RWPE1 (cell line): ENCODE results near the gene BCL2L2.

Experiments
- CTCF ChIA-PET: fragments of 350-600 bp; sonication (Branson Sonifier 250); formaldehyde crosslinking; extraction: SDS; loops from one replicate; lab custom pipeline; 2021; lab: Yijun Ruan, JAX
- POLR2A ChIA-PET: fragments of 400-600 bp; formaldehyde crosslinking; extraction: SDS; loops from one replicate; lab custom pipeline; 2020; ENCODE audit warnings: antibody characterized with exemption; ENCODE audit not compliant: low non-redundant PET; lab: Yijun Ruan, JAX
- DNase-seq: peaks from one replicate; pipeline ENCODE4 v3.0.0; 2012; ENCODE audit warnings: low spot score
- H3K27ac ChIP-seq: fragments of 450-650 bp; 2 replicates; pipeline ENCODE4 v1.5.1; 2017
- TF ChIP-seq, protein P1 (sequence below): fragments of 450-650 bp; conservative IDR thresholded peaks from 2 replicates; pipeline ENCODE4 v1.5.1; 2017; ENCODE audit warnings: low read depth, mild to moderate bottlenecking

BCL2L2 gene

GRCh38 chr14:23281247-23281646 lies 25.4 kb upstream of the BCL2L2 start:
- no peak overlapping the region for H3K27ac ChIP-seq
- no peak for DNase-seq
- CTCF ChIA-PET, result no interaction called here
- TF ChIP-seq, protein P1, sequence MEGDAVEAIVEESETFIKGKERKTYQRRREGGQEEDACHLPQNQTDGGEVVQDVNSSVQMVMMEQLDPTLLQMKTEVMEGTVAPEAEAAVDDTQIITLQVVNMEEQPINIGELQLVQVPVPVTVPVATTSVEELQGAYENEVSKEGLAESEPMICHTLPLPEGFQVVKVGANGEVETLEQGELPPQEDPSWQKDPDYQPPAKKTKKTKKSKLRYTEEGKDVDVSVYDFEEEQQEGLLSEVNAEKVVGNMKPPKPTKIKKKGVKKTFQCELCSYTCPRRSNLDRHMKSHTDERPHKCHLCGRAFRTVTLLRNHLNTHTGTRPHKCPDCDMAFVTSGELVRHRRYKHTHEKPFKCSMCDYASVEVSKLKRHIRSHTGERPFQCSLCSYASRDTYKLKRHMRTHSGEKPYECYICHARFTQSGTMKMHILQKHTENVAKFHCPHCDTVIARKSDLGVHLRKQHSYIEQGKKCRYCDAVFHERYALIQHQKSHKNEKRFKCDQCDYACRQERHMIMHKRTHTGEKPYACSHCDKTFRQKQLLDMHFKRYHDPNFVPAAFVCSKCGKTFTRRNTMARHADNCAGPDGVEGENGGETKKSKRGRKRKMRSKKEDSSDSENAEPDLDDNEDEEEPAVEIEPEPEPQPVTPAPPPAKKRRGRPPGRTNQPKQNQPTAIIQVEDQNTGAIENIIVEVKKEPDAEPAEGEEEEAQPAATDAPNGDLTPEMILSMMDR, result no peak
- POLR2A ChIA-PET, result no interaction called here

DNA sequence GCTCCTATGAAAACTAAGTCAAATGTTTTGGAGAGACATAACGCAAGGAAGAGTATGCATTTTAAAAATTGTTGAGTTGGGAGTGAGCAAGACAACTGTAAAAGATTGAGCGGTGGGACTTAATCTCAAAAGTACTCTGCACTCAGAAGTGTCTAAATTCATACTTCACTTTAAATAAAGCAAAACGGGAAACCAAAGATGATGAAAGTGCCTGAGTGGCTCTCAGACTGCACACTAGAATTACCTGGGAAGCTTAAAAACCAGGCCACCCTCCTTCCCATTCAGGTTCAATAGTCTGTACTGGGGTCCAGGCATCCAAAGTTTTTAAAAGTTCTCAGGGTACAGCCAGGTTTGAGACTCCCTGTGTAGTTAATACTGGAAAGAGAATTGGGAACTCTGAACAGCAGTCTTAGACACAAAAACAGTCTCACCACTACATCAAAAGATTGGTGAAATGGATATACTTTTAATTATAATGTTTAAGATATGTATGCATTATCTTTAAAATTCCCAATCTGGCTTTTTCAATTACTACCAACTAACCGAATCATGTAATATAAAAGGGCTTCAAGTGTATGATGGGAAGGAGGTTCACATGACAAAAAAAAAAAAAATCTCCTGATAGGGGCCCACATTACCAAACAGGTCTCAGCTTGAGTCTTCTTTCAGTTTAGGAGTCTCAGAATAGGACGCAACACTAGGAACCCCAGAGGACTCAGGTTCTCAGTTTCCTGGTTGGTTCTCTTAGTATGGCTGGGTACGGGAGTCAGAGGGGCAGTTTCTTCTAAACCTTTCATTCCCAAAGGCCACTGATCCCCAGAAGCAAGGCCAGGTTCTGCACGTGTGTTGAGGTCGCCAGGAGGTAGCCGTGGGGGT lies 21.7 kb upstream of the BCL2L2 start:
- peak; percentile 34 for DNase-seq
- ChIA-PET CTCF (interaction anchor here (0.8 kb wide), 2 partner anchors 16 to 29 kb away, joined by 7 to 8 read pairs; no protein-coding TSS in a partner anchor), POLR2A (interaction anchor here (0.7 kb wide), 1 partner anchor 16 kb away, joined by 3 read pairs; no protein-coding TSS in a partner anchor)
- H3K27ac ChIP-seq, result peak overlapping the region; percentile 96
- TF ChIP-seq, protein P1, result no peak

- TF ChIP-seq, protein P1, result no peak
- peak; percentile 47 for DNase-seq
- ChIA-PET POLR2A (interaction anchor here (0.7 to 1.5 kb wide), 4 partner anchors 14 to 35 kb away, joined by 3 to 8 read pairs (median 4); partner anchors contain the start of gene PABPN1), CTCF (interaction anchor here (0.6 to 1.0 kb wide), 4 partner anchors 9 to 842 kb away, joined by 3 to 8 read pairs (median 5); no protein-coding TSS in a partner anchor)
- H3K27ac ChIP-seq, result peak overlapping the region; percentile 96
These were observed 21.1 kb upstream of the BCL2L2 start for GRCh38 chr14:23285530-23286019.

GRCh38 chr14:23286020-23286901 lies 20.4 kb upstream of the BCL2L2 start, which contains the start of gene HOMEZ:
Gene HOMEZ (minus strand): TSS chr14:23286132. CDS start chr14:23285952, 180 bp downstream.
- DNase-seq, result peak; percentile 97
- ChIA-PET CTCF (interaction anchor here (0.6 to 1.0 kb wide), 3 partner anchors 8 to 843 kb away, joined by 3 read pairs; no protein-coding TSS in a partner anchor), POLR2A (interaction anchor here (0.5 to 1.5 kb wide), 7 partner anchors 10 to 883 kb away, joined by 3 to 8 read pairs (median 3); partner anchors contain the start of gene PABPN1)
- H3K27ac ChIP-seq, result peak within 1 kb of the TSS; percentile 96
- TF ChIP-seq, protein P1, result no peak

DNA sequence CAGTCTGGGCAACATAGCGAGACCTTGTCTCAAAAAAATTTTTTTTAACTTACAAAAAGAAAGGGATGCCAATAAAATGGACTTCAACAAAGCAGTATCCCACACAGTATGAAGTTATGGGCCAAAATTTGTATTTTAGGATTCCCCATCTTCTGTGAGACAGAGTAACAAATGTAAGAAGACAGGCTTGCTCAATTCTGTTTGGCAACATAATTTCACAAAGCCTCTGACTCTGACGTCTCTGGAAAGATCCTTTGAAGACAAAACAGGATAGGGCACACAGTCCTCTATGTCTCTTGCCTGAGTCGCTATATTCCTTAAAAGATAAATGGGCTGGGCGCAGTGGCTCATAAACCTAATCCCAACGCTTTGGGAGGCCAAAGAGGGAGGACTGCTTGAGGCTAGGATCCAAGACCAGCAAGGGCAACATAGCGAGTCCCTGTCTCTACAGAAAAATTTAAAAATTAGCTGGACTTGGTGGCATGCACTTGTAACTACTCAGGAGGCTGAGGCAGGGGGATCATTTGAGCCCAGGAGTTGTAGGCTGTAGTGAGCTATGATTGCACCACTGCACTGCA lies 19.6 kb upstream of the BCL2L2 start:
- ChIA-PET POLR2A (interaction anchor here (0.7 to 1.5 kb wide), 2 partner anchors 14 to 34 kb away, joined by 3 to 8 read pairs; partner anchors contain the start of gene PABPN1), CTCF (interaction anchor here (0.6 to 0.9 kb wide), 2 partner anchors 13 to 100 kb away, joined by 3 to 7 read pairs; no protein-coding TSS in a partner anchor)
- H3K27ac ChIP-seq, result peak overlapping the region; percentile 96
- TF ChIP-seq, protein P1, result no peak
- no peak for DNase-seq
